Fibroblast of skin of right quadriceps (primary cell): ENCODE results near the gene LRRC45.

ENCODE experiments used
- DNase-seq: peaks from one replicate; pipeline ENCODE4 v3.0.0-alpha.2; 2013

The LRRC45 gene

GRCh38 chr17:82065638-82066303, 42.7 kb downstream of the LRRC45 start, which contains the start of gene DUS1L:
TSS of gene DUS1L (minus strand) at chr17:82065804. CDS start at chr17:82065059, 745 bp downstream.
- DNase-seq, result peak; percentile 61

GRCh38 chr17:82070611-82071010, 47.5 kb downstream of the LRRC45 start:
- DNase-seq, result no peak

- DNase-seq, result no peak
Measured at GRCh38 chr17:82072827-82073226, 49.7 kb downstream of the LRRC45 start.

GRCh38 chr17:82073446-82073845, 50.3 kb downstream of the LRRC45 start:
- no peak for DNase-seq

- DNase-seq, result no peak
Measured at GRCh38 chr17:82076018-82076784, 53.1 kb downstream of the LRRC45 start.

GRCh38 chr17:82076785-82077591, 53.9 kb downstream of the LRRC45 start:
- DNase-seq, result no peak

GRCh38 chr17:82077617-82078358, 54.7 kb downstream of the LRRC45 start:
- no peak for DNase-seq

GRCh38 chr17:82078433-82078832, 55.3 kb downstream of the LRRC45 start:
- DNase-seq, result no peak

GRCh38 chr17:82079001-82079677, 56.0 kb downstream of the LRRC45 start:
- DNase-seq, result no peak

- DNase-seq, result no peak
Measured at GRCh38 chr17:82080048-82080788, 57.1 kb downstream of the LRRC45 start.
